AG10803 (cell line): ENCODE measurements around the gene COLEC12.

Experiments used
- DNase-seq: peaks from one replicate; pipeline ENCODE4 v3.0.0; 2010; ENCODE audit warnings: low read depth
- H3K4me3 ChIP-seq: 2 replicates; pipeline ENCODE4 v1.5.1; 2011; ENCODE audit warnings: mild to moderate bottlenecking, low read length, control low read depth
- TF ChIP-seq, protein P1 (sequence below): conservative IDR thresholded peaks from 2 replicates; pipeline ENCODE4 v1.5.1; 2011; ENCODE audit warnings: mild to moderate bottlenecking, low read length, control low read depth, inconsistent platforms

COLEC12 gene

GRCh38 chr18:518081-518480 lies 17.6 kb upstream of the COLEC12 start:
- H3K4me3 ChIP-seq: no peak overlapping the region
- TF ChIP-seq, protein P1, sequence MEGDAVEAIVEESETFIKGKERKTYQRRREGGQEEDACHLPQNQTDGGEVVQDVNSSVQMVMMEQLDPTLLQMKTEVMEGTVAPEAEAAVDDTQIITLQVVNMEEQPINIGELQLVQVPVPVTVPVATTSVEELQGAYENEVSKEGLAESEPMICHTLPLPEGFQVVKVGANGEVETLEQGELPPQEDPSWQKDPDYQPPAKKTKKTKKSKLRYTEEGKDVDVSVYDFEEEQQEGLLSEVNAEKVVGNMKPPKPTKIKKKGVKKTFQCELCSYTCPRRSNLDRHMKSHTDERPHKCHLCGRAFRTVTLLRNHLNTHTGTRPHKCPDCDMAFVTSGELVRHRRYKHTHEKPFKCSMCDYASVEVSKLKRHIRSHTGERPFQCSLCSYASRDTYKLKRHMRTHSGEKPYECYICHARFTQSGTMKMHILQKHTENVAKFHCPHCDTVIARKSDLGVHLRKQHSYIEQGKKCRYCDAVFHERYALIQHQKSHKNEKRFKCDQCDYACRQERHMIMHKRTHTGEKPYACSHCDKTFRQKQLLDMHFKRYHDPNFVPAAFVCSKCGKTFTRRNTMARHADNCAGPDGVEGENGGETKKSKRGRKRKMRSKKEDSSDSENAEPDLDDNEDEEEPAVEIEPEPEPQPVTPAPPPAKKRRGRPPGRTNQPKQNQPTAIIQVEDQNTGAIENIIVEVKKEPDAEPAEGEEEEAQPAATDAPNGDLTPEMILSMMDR: no peak
- DNase-seq: no peak

GRCh38 chr18:515838-516237 lies 15.3 kb upstream of the COLEC12 start:
- no peak overlapping the region for H3K4me3 ChIP-seq
- DNase-seq: no peak
- TF ChIP-seq, protein P1: no peak

GRCh38 chr18:515156-515815 lies 14.8 kb upstream of the COLEC12 start:
- TF ChIP-seq, protein P1: no peak
- no peak overlapping the region for H3K4me3 ChIP-seq
- no peak for DNase-seq

- DNase-seq: no peak
- no peak overlapping the region for H3K4me3 ChIP-seq
- TF ChIP-seq, protein P1: no peak
These were observed 13.5 kb upstream of the COLEC12 start for GRCh38 chr18:513826-514530.

DNA sequence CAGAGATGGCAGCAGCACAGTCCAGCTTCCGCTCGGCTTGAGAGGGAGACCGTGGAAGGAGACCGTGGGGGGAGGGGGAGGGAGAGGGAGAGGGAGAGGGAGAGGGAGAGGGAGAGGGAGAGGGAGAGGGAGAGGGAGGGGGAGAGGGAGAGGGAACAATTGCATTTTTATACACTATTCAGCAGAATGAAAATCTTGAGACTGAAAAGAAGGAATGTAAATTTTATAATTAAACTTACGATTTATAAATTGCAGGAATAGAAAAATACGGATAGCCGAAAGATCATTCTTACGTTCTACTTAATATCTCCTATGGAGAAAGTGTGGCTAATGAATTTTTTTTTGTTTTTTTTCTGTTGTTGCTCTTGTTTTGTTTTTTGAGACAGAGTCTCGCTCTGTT lies 12.5 kb upstream of the COLEC12 start:
- no peak for DNase-seq
- H3K4me3 ChIP-seq: no peak overlapping the region
- TF ChIP-seq, protein P1: no peak

- H3K4me3 ChIP-seq: no peak overlapping the region
- no peak for DNase-seq
- TF ChIP-seq, protein P1: no peak
These were observed 8.3 kb upstream of the COLEC12 start for GRCh38 chr18:508835-509234.

- no peak overlapping the region for H3K4me3 ChIP-seq
- no peak for DNase-seq
- TF ChIP-seq, protein P1: no peak
These were observed 7.1 kb upstream of the COLEC12 start for GRCh38 chr18:507636-508035.
